Measurements from ENCODE around the gene LRRTM1. TPM values are rescaled to one million over a fixed set of nuclear protein-coding genes. Genes with fewer than 3 reads are reported as not detected.

LRRTM1 gene
- total and polyA plus RNA-seq, 2 of the 8 experiments (the other 6 are each of a cell fraction or from before 2014, with no cell fraction given): 1.4 to 2.3 TPM

GRCh38 chr2:80322311-80322920 is 17.9 kb upstream of the LRRTM1 start:
- no peaks in the 10 kb centered on the region for H3K79me1 ChIP-seq (ENCODE audit: low read depth, low read length)
- ChIA-PET POLR2A (ENCODE audit: partially characterized antibody) (no interaction called here), CTCF (ENCODE audit: partially characterized antibody) (interaction anchor here (1.0 to 6.5 kb wide), 8 partner anchors 9 to 178 kb away, joined by 3 to 62 read pairs (median 4); no protein-coding TSS in a partner anchor)
- no peak overlapping the region for H3K27ac ChIP-seq (ENCODE audit: low read depth, low read length)
- peak overlapping the region; percentile 3; the same call in 1 of the 2 replicates for H2BK12ac ChIP-seq (ENCODE audit: low read depth, low read length)
- no peak overlapping the region for H2BK15ac ChIP-seq (ENCODE audit: low read length)
- no peak overlapping the region for H2AK5ac ChIP-seq (ENCODE audit: low read depth, low read length)
- no peak overlapping the region for H3K23ac ChIP-seq (ENCODE audit: insufficient read length)
- H2BK5ac ChIP-seq (ENCODE audit: low read depth, low read length): no peak overlapping the region
- H4K91ac ChIP-seq (replicated peaks; ENCODE audit: insufficient read length, low read length): no peak overlapping the region
- H3K4me3 ChIP-seq (ENCODE audit: extremely low read depth in 1 of 4, insufficient read depth in 2 of 4, low read depth in 3 of 4, low read length in 4 of 4): peak overlapping the region; percentile 16 to 51 (median 20); a peak in 5 of 8 replicates
- no peaks in the 10 kb centered on the region for H3K9me3 ChIP-seq (ENCODE audit: insufficient read depth in 2 of 2, low read depth in 1 of 2, low read length in 1 of 2)
- peak overlapping the region in 1 of 4 experiments; percentile 23; a peak in 1 of 7 replicates for H3K9ac ChIP-seq (replicated peaks in 1 of 4; ENCODE audit: extremely low read depth in 1 of 4, low read depth in 3 of 4, low read length in 3 of 4)
- H3K18ac ChIP-seq (ENCODE audit: extremely low read depth, low read length): peak overlapping the region; percentile 36
- H4K20me1 ChIP-seq (replicated peaks in 1 of 2; ENCODE audit: control insufficient read depth in 1 of 2, insufficient read depth in 2 of 2, low read length in 2 of 2): no peaks in the 10 kb centered on the region
- H3K14ac ChIP-seq (ENCODE audit: insufficient read length): no peak overlapping the region
- H3K4me2 ChIP-seq (ENCODE audit: insufficient read depth in 1 of 2, low read depth in 2 of 2, low read length in 2 of 2): peak overlapping the region; percentile 68 to 78
- no peak overlapping the region; the same call in 1 of the 2 replicates for H4K8ac ChIP-seq (ENCODE audit: extremely low read depth, insufficient read depth, low read length)
- TF ChIP-seq MAX (IDR thresholded peaks at IDR 0.05) (0 out of 2 replicates have a peak, but pooled peaks have one; percentile 29), ZNF274 (IDR thresholded peaks at IDR 0.05; ENCODE audit: borderline replicate concordance, extremely low read depth, low read length) (no peak), SUZ12 (IDR thresholded peaks at IDR 0.05; ENCODE audit: low read length) (peak; percentile 33; the same call in 1 of the 2 replicates), KDM1A (IDR thresholded peaks at IDR 0.05; ENCODE audit: borderline replicate concordance, low read length) (no peak), TBP (IDR thresholded peaks at IDR 0.05; ENCODE audit: low read depth, low read length) (no peak), KDM4A (IDR thresholded peaks at IDR 0.05; ENCODE audit: low read depth, low read length, severe bottlenecking) (peak; percentile 32), CTCF (IDR thresholded peaks at IDR 0.05; ENCODE audit: control extremely low read depth in 1 of 3, insufficient read depth in 1 of 3, low read depth in 1 of 3, low read length in 3 of 3) (0 out of 4 replicates have a peak, but pooled peaks of 1 of the 3 experiments have one; percentile 1), HDAC2 (IDR thresholded peaks at IDR 0.05; ENCODE audit: borderline replicate concordance in 1 of 2, low read depth in 2 of 2, low read length in 2 of 2) (0 out of 4 replicates have a peak, but pooled peaks of 1 of the 2 experiments have one; percentile 17)
- peaks cover 6 to 21% (median 16%) of the 10 kb centered on the region in 4 experiments for H3K4me1 ChIP-seq (replicated peaks in 1 of 4; ENCODE audit: control insufficient read depth in 3 of 4, insufficient read depth in 4 of 4, low read length in 3 of 4)
- no peak overlapping the region for H4K5ac ChIP-seq (ENCODE audit: insufficient read length, low read depth, low read length)
- peaks cover 6 to 16% (median 15%) of the 10 kb centered on the region in 4 experiments for H3K27me3 ChIP-seq (replicated peaks in 1 of 4; ENCODE audit: control insufficient read depth in 3 of 4, extremely low read depth in 1 of 4, insufficient read depth in 3 of 4, low read length in 3 of 4)
- no peak overlapping the region for H3K4ac ChIP-seq (replicated peaks; ENCODE audit: insufficient read length, low read depth, low read length)
- no peaks in the 10 kb centered on the region for H3K36me3 ChIP-seq (ENCODE audit: control insufficient read depth in 2 of 4, insufficient read depth in 4 of 4, low read length in 3 of 4)
- DNase-seq (ENCODE audit: low read depth in 1 of 2, low spot score in 2 of 2): no peak
- no peak overlapping the region for H3K56ac ChIP-seq (replicated peaks; ENCODE audit: insufficient read length, low read depth, low read length)
- H3K23me2 ChIP-seq (ENCODE audit: low read depth, low read length): 0 out of 2 replicates have a peak, but pooled peaks cover 1% of the 10 kb centered on the region
- no peak overlapping the region for H2BK120ac ChIP-seq (replicated peaks; ENCODE audit: low read depth, low read length)
- no peak overlapping the region for H2BK20ac ChIP-seq (ENCODE audit: low read length)
- 20% methylated on average over 42 of the region's 42 CpGs; no CpG with 5 or more reads in 1 of the 2 experiments for WGBS, 2 experiments (ENCODE audit: extremely low coverage in 1 of 2, insufficient coverage in 1 of 2, insufficient read length in 1 of 2, insufficient replicate concordance in 2 of 2, low coverage in 1 of 2, low lambda C conversion rate in 2 of 2, missing lambda C conversion rate in 1 of 2)
- no peaks in the 10 kb centered on the region for H3K79me2 ChIP-seq (ENCODE audit: control insufficient read depth in 1 of 2, insufficient read depth in 2 of 2, low read length in 2 of 2)
- FAIRE-seq: no peak
- peak overlapping the region; percentile 79 for H2AFZ ChIP-seq (ENCODE audit: low read length)
